ENCODE measurements around the gene UFC1. TPM values are rescaled to one million over a fixed set of nuclear protein-coding genes. Genes with fewer than 3 reads are reported as not detected.

UFC1 gene
- total and polyA plus RNA-seq, 4 donors, result 99.6 to 149 (median 112) TPM

DNA sequence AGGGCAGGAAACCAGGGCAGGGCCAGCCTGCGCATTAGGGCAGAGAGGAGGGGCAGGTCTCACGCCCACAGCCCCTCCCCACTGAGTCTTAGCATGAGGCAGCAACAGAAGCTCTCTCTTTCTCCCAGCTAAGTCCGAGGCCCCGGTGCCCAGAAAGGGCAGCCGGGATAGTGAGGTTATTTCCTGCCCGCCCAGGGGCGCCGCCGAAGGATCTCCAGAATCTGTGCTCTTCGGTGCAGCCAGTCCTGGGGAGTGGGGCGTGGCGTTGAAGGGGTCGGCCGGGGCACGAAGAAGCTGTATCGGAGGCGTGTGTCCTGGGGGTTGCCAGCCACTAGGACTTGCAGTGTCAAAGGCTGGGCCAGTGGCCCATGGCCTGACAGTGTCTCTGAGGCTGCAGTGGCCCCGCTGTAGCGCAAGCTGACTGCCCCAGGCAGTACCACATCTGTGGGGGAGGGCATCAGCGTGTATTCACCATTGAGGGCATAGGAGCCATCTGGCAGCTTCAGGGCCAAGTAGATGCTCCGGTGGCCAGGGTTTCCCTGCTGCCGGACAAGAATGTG lies 37.3 kb downstream of the UFC1 start:
- WGBS, 2 donors, result 71 to 82% methylated on average over 22 of the region's 22 CpGs
- no peaks in the 10 kb centered on the region for H3K27me3 ChIP-seq (ENCODE audit: control insufficient read depth in 3 of 3, insufficient read depth in 3 of 3, low read length in 2 of 3)
- no peak overlapping the region for H3K27ac ChIP-seq (ENCODE audit: low read depth in 1 of 2, low read length in 1 of 2)
- ATAC-seq (ENCODE audit: insufficient read depth, low FRiP score), result no peak
- H3K4me3 ChIP-seq, result no peak overlapping the region
- H3K9me3 ChIP-seq (ENCODE audit: control insufficient read depth in 4 of 4, insufficient read depth in 3 of 4, low read length in 3 of 4), result no peaks in the 10 kb centered on the region
- DNase-seq, result no peak
- H3K36me3 ChIP-seq (ENCODE audit: control insufficient read depth in 4 of 4, insufficient read depth in 4 of 4, low read length in 4 of 4), result peaks cover 0 to 5% (median 0%) of the 10 kb centered on the region in 4 donors
- H3K4me1 ChIP-seq (ENCODE audit: control insufficient read depth in 5 of 5, insufficient read depth in 5 of 5, low read length in 5 of 5), result peaks cover 0 to 7% (median 0%) of the 10 kb centered on the region in 5 donors
- no peak overlapping the region for H3K9ac ChIP-seq (ENCODE audit: insufficient read depth in 1 of 2, low read length in 2 of 2)
- TF ChIP-seq, protein P1, sequence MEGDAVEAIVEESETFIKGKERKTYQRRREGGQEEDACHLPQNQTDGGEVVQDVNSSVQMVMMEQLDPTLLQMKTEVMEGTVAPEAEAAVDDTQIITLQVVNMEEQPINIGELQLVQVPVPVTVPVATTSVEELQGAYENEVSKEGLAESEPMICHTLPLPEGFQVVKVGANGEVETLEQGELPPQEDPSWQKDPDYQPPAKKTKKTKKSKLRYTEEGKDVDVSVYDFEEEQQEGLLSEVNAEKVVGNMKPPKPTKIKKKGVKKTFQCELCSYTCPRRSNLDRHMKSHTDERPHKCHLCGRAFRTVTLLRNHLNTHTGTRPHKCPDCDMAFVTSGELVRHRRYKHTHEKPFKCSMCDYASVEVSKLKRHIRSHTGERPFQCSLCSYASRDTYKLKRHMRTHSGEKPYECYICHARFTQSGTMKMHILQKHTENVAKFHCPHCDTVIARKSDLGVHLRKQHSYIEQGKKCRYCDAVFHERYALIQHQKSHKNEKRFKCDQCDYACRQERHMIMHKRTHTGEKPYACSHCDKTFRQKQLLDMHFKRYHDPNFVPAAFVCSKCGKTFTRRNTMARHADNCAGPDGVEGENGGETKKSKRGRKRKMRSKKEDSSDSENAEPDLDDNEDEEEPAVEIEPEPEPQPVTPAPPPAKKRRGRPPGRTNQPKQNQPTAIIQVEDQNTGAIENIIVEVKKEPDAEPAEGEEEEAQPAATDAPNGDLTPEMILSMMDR (IDR thresholded peaks at IDR 0.05; ENCODE audit: control extremely low read depth, extremely low read depth), result no peak

- Histone ChIP-seq H3K4me1 (ENCODE audit: control insufficient read depth in 5 of 5, insufficient read depth in 5 of 5, low read length in 5 of 5) (peaks cover 0 to 9% (median 5%) of the 10 kb centered on the region in 5 donors), H3K27me3 (ENCODE audit: control insufficient read depth in 3 of 3, insufficient read depth in 3 of 3, low read length in 2 of 3) (no peaks in the 10 kb centered on the region), H3K27ac (ENCODE audit: low read depth in 1 of 2, low read length in 1 of 2) (no peak overlapping the region), H3K4me3 (no peak overlapping the region), H3K9ac (ENCODE audit: insufficient read depth in 1 of 2, low read length in 2 of 2) (no peak overlapping the region), H3K9me3 (ENCODE audit: control insufficient read depth in 4 of 4, insufficient read depth in 3 of 4, low read length in 3 of 4) (no peaks in the 10 kb centered on the region), H3K36me3 (ENCODE audit: control insufficient read depth in 4 of 4, insufficient read depth in 4 of 4, low read length in 4 of 4) (peaks cover 0 to 5% (median 0%) of the 10 kb centered on the region in 4 donors)
- ATAC-seq (ENCODE audit: insufficient read depth, low FRiP score) (no peak), DNase-seq (no peak)
- TF ChIP-seq, protein P1 (IDR thresholded peaks at IDR 0.05; ENCODE audit: control extremely low read depth, extremely low read depth), result no peak
- WGBS, 2 donors, result 66% methylated on average over 8 of the region's 8 CpGs
Measured at GRCh38 chr1:161191971-161192370, 38.2 kb downstream of the UFC1 start.

- Histone ChIP-seq H3K9ac (ENCODE audit: insufficient read depth in 1 of 2, low read length in 2 of 2) (no peak overlapping the region), H3K27ac (ENCODE audit: low read depth in 1 of 2, low read length in 1 of 2) (no peak overlapping the region), H3K4me3 (no peak overlapping the region), H3K4me1 (ENCODE audit: control insufficient read depth in 5 of 5, insufficient read depth in 5 of 5, low read length in 5 of 5) (peaks cover 0 to 17% (median 7%) of the 10 kb centered on the region in 5 donors), H3K36me3 (ENCODE audit: control insufficient read depth in 4 of 4, insufficient read depth in 4 of 4, low read length in 4 of 4) (peaks cover 0 to 5% (median 0%) of the 10 kb centered on the region in 4 donors), H3K9me3 (ENCODE audit: control insufficient read depth in 4 of 4, insufficient read depth in 3 of 4, low read length in 3 of 4) (no peaks in the 10 kb centered on the region), H3K27me3 (ENCODE audit: control insufficient read depth in 3 of 3, insufficient read depth in 3 of 3, low read length in 2 of 3) (no peaks in the 10 kb centered on the region)
- TF ChIP-seq, protein P1 (IDR thresholded peaks at IDR 0.05; ENCODE audit: control extremely low read depth, extremely low read depth), result peak; percentile 91
- ATAC-seq (ENCODE audit: insufficient read depth, low FRiP score) (peak; percentile 79), DNase-seq (peak; percentile 62 to 80 (median 78))
- WGBS, 2 donors, result 60 to 70% methylated on average over 15 of the region's 15 CpGs
Measured at GRCh38 chr1:161192476-161193465, 39.0 kb downstream of the UFC1 start.

Data from lung (tissue), 12 donors.